IPS-11a (cell line): ENCODE measurements around the gene PRELID2.
"Not testable (repeated sequence)": the region's sequence is repeated elsewhere in the genome, so short reads cannot be mapped to it uniquely, and the experiment has no call there.

Experiments used
- H3K4me3 ChIP-seq: one replicate; pipeline ENCODE4 v1.5.1; 2013; ENCODE audit warnings: low read depth, low read length, control low read depth

The PRELID2 gene

GRCh38 chr5:145840458-145841132 is 5.5 kb upstream of the PRELID2 start:
- H3K4me3 ChIP-seq: no peak overlapping the region

- no peak overlapping the region for H3K4me3 ChIP-seq
Measured at GRCh38 chr5:145838276-145838675, 3.1 kb upstream of the PRELID2 start.

GRCh38 chr5:145836241-145836640 is 1.1 kb upstream of the PRELID2 start:
- not testable (repeated sequence) for H3K4me3 ChIP-seq

- peak overlapping the region; percentile 71 for H3K4me3 ChIP-seq
Measured at GRCh38 chr5:145835848-145836239, 702 bp upstream of the PRELID2 start.

- H3K4me3 ChIP-seq: peak overlapping the region; percentile 71
Measured at GRCh38 chr5:145834554-145834916, 607 bp downstream of the PRELID2 start.

- H3K4me3 ChIP-seq: no peak overlapping the region
Measured at GRCh38 chr5:145833631-145834200, 1.4 kb downstream of the PRELID2 start.

GRCh38 chr5:145830594-145830993 is 4.5 kb downstream of the PRELID2 start:
- no peak overlapping the region for H3K4me3 ChIP-seq

GRCh38 chr5:145829708-145830361 is 5.3 kb downstream of the PRELID2 start:
- H3K4me3 ChIP-seq: no peak overlapping the region

- H3K4me3 ChIP-seq: no peak overlapping the region
Measured at GRCh38 chr5:145826895-145827674, 8.1 kb downstream of the PRELID2 start.

GRCh38 chr5:145825751-145826180 is 9.4 kb downstream of the PRELID2 start:
- no peak overlapping the region for H3K4me3 ChIP-seq

- no peak overlapping the region for H3K4me3 ChIP-seq
Measured at GRCh38 chr5:145824040-145824439, 11.1 kb downstream of the PRELID2 start.

GRCh38 chr5:145818604-145819003 is 16.5 kb downstream of the PRELID2 start:
- no peak overlapping the region for H3K4me3 ChIP-seq

- no peak overlapping the region for H3K4me3 ChIP-seq
Measured at GRCh38 chr5:145812877-145813276, 22.3 kb downstream of the PRELID2 start.

GRCh38 chr5:145811834-145812625 is 23.1 kb downstream of the PRELID2 start:
- H3K4me3 ChIP-seq: no peak overlapping the region

GRCh38 chr5:145806923-145807322 is 28.2 kb downstream of the PRELID2 start:
- H3K4me3 ChIP-seq: no peak overlapping the region

GRCh38 chr5:145805819-145806218 is 29.3 kb downstream of the PRELID2 start:
- no peak overlapping the region for H3K4me3 ChIP-seq

GRCh38 chr5:145804701-145805100 is 30.4 kb downstream of the PRELID2 start:
- no peak overlapping the region for H3K4me3 ChIP-seq

- H3K4me3 ChIP-seq: no peak overlapping the region
Measured at GRCh38 chr5:145803112-145804004, 31.8 kb downstream of the PRELID2 start.

GRCh38 chr5:145801195-145801594 is 33.9 kb downstream of the PRELID2 start:
- H3K4me3 ChIP-seq: no peak overlapping the region

GRCh38 chr5:145800181-145800580 is 35.0 kb downstream of the PRELID2 start:
- H3K4me3 ChIP-seq: no peak overlapping the region
